Purkinje cell (primary cell): ENCODE measurements around the gene CXCL6. TPM values are rescaled to one million over a fixed set of nuclear protein-coding genes. Genes with fewer than 3 reads are reported as not detected.

Source experiments
- polyA plus RNA-seq: library from polyadenylated mRNA; unstranded; fragments of >200 nt; fragmentation: Nextera tagmentation; gene quantifications from 2 replicates; pipeline ENCODE4 v1.2.1, GENCODE V29; 2014

Gene CXCL6
- not detected in 2 replicates for polyA plus RNA-seq

DNA sequence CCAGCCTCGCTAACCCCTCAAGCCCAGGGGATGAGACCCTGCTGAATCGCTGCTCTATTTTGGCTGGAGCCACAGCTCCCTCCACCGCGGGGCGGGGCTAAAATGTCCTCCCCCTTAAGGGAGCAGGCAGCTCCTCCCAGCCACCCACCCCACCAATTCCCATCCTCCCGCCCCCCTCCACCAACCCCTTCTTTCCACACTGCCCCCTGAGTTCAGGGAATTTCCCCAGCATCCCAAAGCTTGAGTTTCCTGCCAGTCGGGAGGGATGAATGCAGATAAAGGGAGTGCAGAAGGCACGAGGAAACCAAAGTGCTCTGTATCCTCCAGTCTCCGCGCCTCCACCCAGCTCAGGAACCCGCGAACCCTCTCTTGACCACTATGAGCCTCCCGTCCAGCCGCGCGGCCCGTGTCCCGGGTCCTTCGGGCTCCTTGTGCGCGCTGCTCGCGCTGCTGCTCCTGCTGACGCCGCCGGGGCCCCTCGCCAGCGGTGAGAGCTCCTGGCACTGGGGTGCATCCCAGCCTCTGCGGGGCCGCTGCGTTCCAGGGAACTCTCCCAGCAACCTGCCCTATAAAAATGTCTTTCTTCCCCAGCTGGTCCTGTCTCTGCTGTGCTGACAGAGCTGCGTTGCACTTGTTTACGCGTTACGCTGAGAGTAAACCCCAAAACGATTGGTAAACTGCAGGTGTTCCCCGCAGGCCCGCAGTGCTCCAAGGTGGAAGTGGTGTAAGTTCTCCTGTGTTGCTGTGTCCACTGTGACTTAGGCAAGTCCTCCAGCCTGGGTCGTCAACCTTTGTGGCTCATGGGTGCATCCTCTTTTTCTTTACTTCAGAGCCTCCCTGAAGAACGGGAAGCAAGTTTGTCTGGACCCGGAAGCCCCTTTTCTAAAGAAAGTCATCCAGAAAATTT is at the start of gene CXCL6:
TSS of gene CXCL6 (plus strand) at position 306 of the 907 bp plus-strand sequence. CDS start at position 379, 73 bp downstream.

DNA sequence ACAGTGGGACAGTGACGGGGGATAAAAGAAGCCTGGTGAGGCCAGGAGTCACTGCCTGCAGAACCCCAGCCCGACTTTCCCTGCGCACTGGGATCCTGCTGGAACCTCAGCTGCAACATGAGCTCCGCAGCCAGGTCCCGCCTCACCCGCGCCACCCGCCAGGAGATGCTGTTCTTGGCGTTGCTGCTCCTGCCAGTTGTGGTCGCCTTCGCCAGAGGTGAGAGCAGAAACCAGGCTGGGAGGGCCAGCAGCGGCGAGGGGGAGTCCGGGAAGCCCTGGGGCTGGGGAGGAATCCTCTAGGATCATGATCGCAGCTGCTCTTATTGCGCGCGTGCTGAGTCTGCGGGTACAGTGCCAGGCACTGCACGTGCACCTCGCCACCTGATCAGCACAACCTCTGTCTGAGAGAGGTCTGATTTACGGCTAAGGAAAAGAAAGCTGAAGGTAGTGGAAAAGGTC is 16.8 kb downstream of the CXCL6 start, which contains the start of gene PF4V1:
TSS of gene PF4V1 (plus strand) at position 51 of the 459 bp plus-strand sequence. CDS start at position 118, 67 bp downstream.

DNA sequence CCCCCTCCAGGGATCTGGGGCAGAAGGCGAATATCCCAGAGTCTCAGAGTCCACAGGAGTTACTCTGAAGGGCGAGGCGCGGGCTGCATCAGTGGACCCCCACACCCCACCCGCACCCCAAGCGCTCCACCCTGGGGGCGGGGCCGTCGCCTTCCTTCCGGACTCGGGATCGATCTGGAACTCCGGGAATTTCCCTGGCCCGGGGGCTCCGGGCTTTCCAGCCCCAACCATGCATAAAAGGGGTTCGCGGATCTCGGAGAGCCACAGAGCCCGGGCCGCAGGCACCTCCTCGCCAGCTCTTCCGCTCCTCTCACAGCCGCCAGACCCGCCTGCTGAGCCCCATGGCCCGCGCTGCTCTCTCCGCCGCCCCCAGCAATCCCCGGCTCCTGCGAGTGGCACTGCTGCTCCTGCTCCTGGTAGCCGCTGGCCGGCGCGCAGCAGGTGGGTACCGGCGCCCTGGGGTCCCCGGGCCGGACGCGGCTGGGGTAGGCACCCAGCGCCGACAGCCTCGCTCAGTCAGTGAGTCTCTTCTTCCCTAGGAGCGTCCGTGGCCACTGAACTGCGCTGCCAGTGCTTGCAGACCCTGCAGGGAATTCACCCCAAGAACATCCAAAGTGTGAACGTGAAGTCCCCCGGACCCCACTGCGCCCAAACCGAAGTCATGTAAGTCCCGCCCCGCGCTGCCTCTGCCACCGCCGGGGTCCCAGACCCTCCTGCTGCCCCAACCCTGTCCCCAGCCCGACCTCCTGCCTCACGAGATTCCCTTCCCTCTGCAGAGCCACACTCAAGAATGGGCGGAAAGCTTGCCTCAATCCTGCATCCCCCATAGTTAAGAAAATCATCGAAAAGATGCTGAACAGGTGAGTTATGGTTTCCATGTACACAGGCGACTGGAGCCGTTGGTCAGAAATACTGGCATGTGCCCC is 32.9 kb downstream of the CXCL6 start, which contains the start of gene CXCL1:
TSS of gene CXCL1 (plus strand) at position 264 of the 926 bp plus-strand sequence. CDS start at position 342, 78 bp downstream.

Other genes with a start within 250 kb of the CXCL6 start
- not detected in 2 replicates for gene RASSF6, start 216.2 kb upstream of the CXCL6 start, polyA plus RNA-seq
- not detected in 2 replicates for gene CXCL8, start 96.1 kb upstream of the CXCL6 start, polyA plus RNA-seq
- gene PF4V1, start 16.6 kb downstream of the CXCL6 start, polyA plus RNA-seq: not detected in 2 replicates
- gene CXCL1, start 32.7 kb downstream of the CXCL6 start, polyA plus RNA-seq: not detected in 2 replicates
- not detected in 2 replicates for gene PF4, start 145.3 kb downstream of the CXCL6 start, polyA plus RNA-seq
- gene PPBP, start 151.5 kb downstream of the CXCL6 start, polyA plus RNA-seq: not detected in 2 replicates
- gene CXCL5, start 162.0 kb downstream of the CXCL6 start, polyA plus RNA-seq: not detected in 2 replicates
- gene CXCL3, start 202.0 kb downstream of the CXCL6 start, polyA plus RNA-seq: not detected in 2 replicates